Neural cell (in vitro differentiated cells): ENCODE data around the gene ATP2A1. TPM values are rescaled to one million over a fixed set of nuclear protein-coding genes. Genes with fewer than 3 reads are reported as not detected.

ENCODE experiments used
- H2AFZ ChIP-seq: fragments of 200-600, 300-800 bp; sonication (generic), shearing (Covaris generic); 2 replicates; pipeline ENCODE4 v1.6.0; 2014; ENCODE audit warnings: low read depth, mild to moderate bottlenecking, antibody characterized with exemption, low read length, moderate library complexity
- H3F3A ChIP-seq: fragments of 200-600 bp; shearing (Covaris generic); 2 replicates; pipeline ENCODE4 v1.6.1; 2016; ENCODE audit warnings: mild to moderate bottlenecking, moderate library complexity, mixed read lengths, antibody characterized with exemption, low read length; ENCODE audit not compliant: insufficient read depth, poor library complexity, severe bottlenecking
- H3K27ac ChIP-seq: fragments of 200-600, 300-800 bp; sonication (generic), shearing (Covaris generic); 2 replicates; pipeline ENCODE4 v1.5.1; 2014; ENCODE audit warnings: mild to moderate bottlenecking, low read length, moderate library complexity
- H3K27me3 ChIP-seq: fragments of 300-800, 200-600 bp; sonication (generic), shearing (Covaris generic); 2 replicates; pipeline ENCODE4 v1.6.0; 2014; ENCODE audit warnings: mild to moderate bottlenecking, low read depth, low read length, moderate library complexity; ENCODE audit not compliant: insufficient read depth
- H3K36me3 ChIP-seq: fragments of 300-800, 200-600 bp; sonication (generic), shearing (Covaris generic); 2 replicates; pipeline ENCODE4 v1.5.1; 2014; ENCODE audit warnings: mild to moderate bottlenecking, antibody characterized with exemption, low read length, moderate library complexity; ENCODE audit not compliant: insufficient read depth
- H3K4me2 ChIP-seq: fragments of 300-800, 200-600 bp; sonication (generic), shearing (Covaris generic); 2 replicates; pipeline ENCODE4 v1.6.0; 2014; ENCODE audit warnings: mild to moderate bottlenecking, low read length
- H3K4me3 ChIP-seq: fragments of 300-800, 200-600 bp; sonication (generic), shearing (Covaris generic); 2 replicates; pipeline ENCODE4 v1.5.1; 2014; ENCODE audit warnings: mild to moderate bottlenecking, low read length, moderate library complexity
- H3K79me2 ChIP-seq: fragments of 200-600 bp; shearing (Covaris generic); replicated peaks from 2 replicates; pipeline ENCODE4 v1.6.0; 2014; ENCODE audit warnings: mild to moderate bottlenecking, low read length, moderate library complexity; ENCODE audit not compliant: insufficient read depth
- H3K9ac ChIP-seq: fragments of 300-800, 200-600 bp; sonication (generic), shearing (Covaris generic); 2 replicates; pipeline ENCODE4 v1.6.1; 2016; ENCODE audit warnings: mild to moderate bottlenecking, low read length, mixed read lengths
- H3K9me2 ChIP-seq: fragments of 200-600 bp; shearing (Covaris generic); 2 replicates; pipeline ENCODE4 v1.6.1; 2016; ENCODE audit warnings: mild to moderate bottlenecking, low read length, mixed read lengths; ENCODE audit not compliant: insufficient read depth
- H3K9me3 ChIP-seq: fragments of 200-600, 300-800 bp; sonication (generic), shearing (Covaris generic); 2 replicates; pipeline ENCODE4 v1.6.1; 2016; ENCODE audit warnings: mild to moderate bottlenecking, mixed run types, low read length, moderate library complexity, mixed read lengths
- H4K20me1 ChIP-seq: fragments of 200-600 bp; shearing (Covaris generic); 2 replicates; pipeline ENCODE4 v1.6.1; 2016; ENCODE audit warnings: mild to moderate bottlenecking, mixed run types; ENCODE audit not compliant: insufficient read depth
- CTCF ChIP-seq: fragments of 450-650 bp; IDR thresholded peaks from 2 replicates; pipeline ENCODE4 v1.5.1; 2014; ENCODE audit warnings: antibody characterized with exemption, mild to moderate bottlenecking, moderate library complexity; ENCODE audit not compliant: poor library complexity, severe bottlenecking
- EP300 ChIP-seq: fragments of 450-650 bp; conservative IDR thresholded peaks from 2 replicates; pipeline ENCODE4 v1.6.1; 2014; ENCODE audit warnings: antibody characterized with exemption, mild to moderate bottlenecking, moderate library complexity; ENCODE audit not compliant: poor library complexity, severe bottlenecking
- EZH2 ChIP-seq: fragments of 200-600, 300-800 bp; shearing (Covaris generic), sonication (generic); IDR thresholded peaks from 2 replicates; pipeline ENCODE4 v1.6.1; 2014; ENCODE audit warnings: antibody characterized with exemption, low read length, borderline replicate concordance, mild to moderate bottlenecking; ENCODE audit not compliant: insufficient read depth, poor library complexity, severe bottlenecking
- MXI1 ChIP-seq: fragments of 450-650 bp; conservative IDR thresholded peaks from 2 replicates; pipeline ENCODE4 v1.6.1; 2014; ENCODE audit warnings: antibody characterized with exemption, mild to moderate bottlenecking; ENCODE audit not compliant: poor library complexity, severe bottlenecking
- POLR2AphosphoS5 ChIP-seq: IDR thresholded peaks from 2 replicates; pipeline ENCODE4 v1.6.1; 2012
- RAD21 ChIP-seq: fragments of 450-650 bp; conservative IDR thresholded peaks from 2 replicates; pipeline ENCODE4 v1.6.1; 2014; ENCODE audit warnings: antibody characterized with exemption, mild to moderate bottlenecking, moderate library complexity
- REST ChIP-seq: IDR thresholded peaks from 2 replicates; pipeline ENCODE4 v1.6.1; 2012; ENCODE audit warnings: borderline replicate concordance
- SMC3 ChIP-seq: fragments of 450-650 bp; conservative IDR thresholded peaks from 2 replicates; pipeline ENCODE4 v1.6.1; 2014; ENCODE audit warnings: antibody characterized with exemption, mild to moderate bottlenecking, moderate library complexity; ENCODE audit not compliant: poor library complexity
- TAF1 ChIP-seq: IDR thresholded peaks from 2 replicates; pipeline ENCODE4 v1.6.1; 2012; ENCODE audit warnings: low read depth
- polyA plus RNA-seq: library from polyadenylated mRNA; depleted of rRNA; stranded (reverse); fragments of >200 nt; gene quantifications from 2 replicates; pipeline ENCODE4 v1.2.3, GENCODE V29; 2014

ATP2A1 gene
- polyA plus RNA-seq, 1 donor from 2014 or later: 0.06 TPM

- H2AFZ ChIP-seq: no peak overlapping the region
These were observed 58.5 kb downstream of the ATP2A1 start for GRCh38 chr16:28936784-28937155.

GRCh38 chr16:28937222-28937876, 59.1 kb downstream of the ATP2A1 start:
- no peaks in the 10 kb centered on the region for H3K36me3 ChIP-seq
- TF ChIP-seq EP300: no peak
- no peak for TF ChIP-seq POLR2AphosphoS5
- TF ChIP-seq EZH2: no peak
- no peak for TF ChIP-seq MXI1
- TF ChIP-seq SMC3: no peak
- no peak for TF ChIP-seq RAD21
- TF ChIP-seq TAF1: no peak
- H2AFZ ChIP-seq: no peak overlapping the region

More at GRCh38 chr16:28936784-28937155, 58.5 kb downstream of the ATP2A1 start:
- Histone ChIP-seq H3K36me3 (no peaks in the 10 kb centered on the region), H3F3A (no peaks in the 10 kb centered on the region), H4K20me1 (no peaks in the 10 kb centered on the region), H3K4me3 (no peak overlapping the region), H3K79me2 (no peaks in the 10 kb centered on the region), H3K9me3 (no peaks in the 10 kb centered on the region), H3K9me2 (no peaks in the 10 kb centered on the region), H3K27me3 (no peaks in the 10 kb centered on the region), H3K27ac (no peak overlapping the region), H3K9ac (no peak overlapping the region), H3K4me2 (no peak overlapping the region)
- TF ChIP-seq REST (no peak), RAD21 (no peak), POLR2AphosphoS5 (no peak), MXI1 (no peak), EP300 (no peak), SMC3 (no peak), TAF1 (no peak), EZH2 (no peak), CTCF (no peak)

More at GRCh38 chr16:28937222-28937876, 59.1 kb downstream of the ATP2A1 start:
- no peaks in the 10 kb centered on the region for H3K79me2 ChIP-seq
- H3K9me2 ChIP-seq: no peaks in the 10 kb centered on the region
- H3K9me3 ChIP-seq: no peaks in the 10 kb centered on the region
- no peak overlapping the region for H3K4me3 ChIP-seq
- no peak overlapping the region for H3K4me2 ChIP-seq
- no peaks in the 10 kb centered on the region for H4K20me1 ChIP-seq
- H3F3A ChIP-seq: no peaks in the 10 kb centered on the region
- no peak overlapping the region for H3K9ac ChIP-seq
- H3K27me3 ChIP-seq: no peaks in the 10 kb centered on the region
- H3K27ac ChIP-seq: no peak overlapping the region
